Pancreas (tissue), 10 donors: ENCODE data around the gene SLC12A9. TPM values are rescaled to one million over a fixed set of nuclear protein-coding genes. Genes with fewer than 3 reads are reported as not detected.

Experiments
- ATAC-seq, 4 donors: fragments of 200-7000 bp; cut with Tn5 transposase; one replicate each; pipeline versions ENCODE4 v1.8.0 to v1.9.1; 2020; ENCODE audit warnings: mild to moderate bottlenecking in 4 of 4, moderate library complexity in 4 of 4
- DNase-seq, 6 donors: peaks; one replicate each; pipeline ENCODE4 v3.0.0-alpha.2; 2020
- FAIRE-seq: peaks from 2 replicates; lab custom pipeline; 2012; peaks lifted over from hg19 to GRCh38; lab: Jason Lieb, UNC
- H3K27ac ChIP-seq, 4 donors: fragments of 200-600 bp; sonication (generic); 1 replicate in 3 of 4; 2 replicates in 1 of 4; pipeline versions ENCODE4 v1.5.0 to v1.8.0; 2020
- H3K27me3 ChIP-seq, 4 donors: fragments of 200-600 bp; one replicate each; pipeline ENCODE4 v1.8.0; 2021
- H3K36me3 ChIP-seq, 3 donors: fragments of 200-600 bp; sonication (generic) in 1 of 3; one replicate each; pipeline versions ENCODE4 v1.5.0 to v1.8.0; 2020 to 2021
- H3K4me1 ChIP-seq, 3 donors: fragments of 200-600 bp; one replicate each; pipeline ENCODE4 v1.8.0; 2021
- H3K4me3 ChIP-seq, 4 donors: fragments of 200-600 bp; sonication (generic) in 2 of 4; one replicate each; pipeline versions ENCODE4 v1.5.0 to v1.8.0; 2020 to 2021
- H3K9me3 ChIP-seq, 4 donors: fragments of 200-600 bp; one replicate each; pipeline ENCODE4 v1.8.0; 2021
- CTCF ChIP-seq, 4 donors: fragments of 200-600 bp; sonication (generic) in 3 of 4; IDR thresholded peaks; one replicate each; pipeline versions ENCODE4 v1.5.0 to v1.8.0; 2021; ENCODE audit warnings: antibody characterized with exemption in 4 of 4
- WGBS, 2 donors: extraction: QIAGEN DNeasy Blood & Tissue Kit; methylation state at CpG; one replicate each; pipeline ENCODE4 v1.1.7; 2013; 5-methylcytosine and 5-hydroxymethylcytosine counted together
- intact Hi-C, 3 donors: fragments of 100-400 bp; cut with DNase I; formaldehyde crosslinking; loops; one replicate each; pipeline versions ENCODE4 v1.11.1 to v1.14.2; 2022
- polyA plus RNA-seq, 2 donors: library from polyadenylated mRNA; stranded (reverse); fragments of 200-250 nt; gene quantifications; one replicate each; pipeline ENCODE4 v1.2.3, GENCODE V29; 2013
- total RNA-seq, 6 donors: library from RNA; stranded (reverse); fragmentation: NEBNext Ultra II Directional in 4 of 6; extraction: Animal tissue kit (Norgen Biotek cat#: 25700) in 4 of 6; gene quantifications; one replicate each; pipeline versions ENCODE4 v1.2.1 to v1.2.4, GENCODE V29; 2021 to 2023
- donor health status: healthy with polysubstance abuse.
- donor health status: DM: no; HTN: no; CAD: no; lungs with moderate emphysema.
- donor health status: DM: no; HTN: no; CAD: no.
- donor health status: control.
- donor health status: control.
- donor health status: Bipolar disorder and iron deficiency.
- donor health status: DM: yes; HTN: yes; CAD: no.
- donor health status: DM: no; HTN: no; CAD: no.
- donor health status: DM: no; HTN: no; CAD: no.
- donor health status: DM: yes; HTN: yes; CAD: no.

The SLC12A9 gene
- total and polyA plus RNA-seq, 8 donors, result 11.9 to 34.6 (median 15.3) TPM

- FAIRE-seq (no peak), DNase-seq (peak in 2 of 6 donors; percentile 31 to 60), ATAC-seq (peak in 1 of 4 donors; percentile 23)
- Histone ChIP-seq H3K36me3 (no peaks in the 10 kb centered on the region), H3K4me3 (no peak overlapping the region), H3K27me3 (no peaks in the 10 kb centered on the region), H3K27ac (no peak overlapping the region), H3K9me3 (no peaks in the 10 kb centered on the region), H3K4me1 (peaks cover 0 to 19% (median 9%) of the 10 kb centered on the region in 3 donors)
- intact Hi-C loops, result no loop called here
- TF ChIP-seq CTCF (IDR thresholded peaks at IDR 0.05), result no peak
- WGBS, 2 donors, result 45 to 46% methylated on average over 10 of the region's 10 CpGs
These were observed 11.0 kb downstream of the SLC12A9 start for GRCh38 chr7:100863406-100863950.

GRCh38 chr7:100864263-100864845 lies 11.8 kb downstream of the SLC12A9 start:
- H3K27ac ChIP-seq, result no peak overlapping the region
- FAIRE-seq, result no peak
- peak in 1 of 6 donors; percentile 26 for DNase-seq
- 87 to 90% methylated on average over 12 of the region's 12 CpGs for WGBS, 2 donors
- no peaks in the 10 kb centered on the region for H3K27me3 ChIP-seq
- no peak for TF ChIP-seq CTCF (IDR thresholded peaks at IDR 0.05)
- intact Hi-C loops, result no loop called here
- no peaks in the 10 kb centered on the region for H3K9me3 ChIP-seq
- no peak for ATAC-seq
- H3K4me1 ChIP-seq, result peaks cover 0 to 24% (median 9%) of the 10 kb centered on the region in 3 donors
- no peak overlapping the region for H3K4me3 ChIP-seq
- H3K36me3 ChIP-seq, result no peaks in the 10 kb centered on the region

- Histone ChIP-seq H3K36me3 (no peaks in the 10 kb centered on the region), H3K4me1 (peaks cover 0 to 24% (median 9%) of the 10 kb centered on the region in 3 donors), H3K4me3 (no peak overlapping the region), H3K27ac (peak overlapping the region in 2 of 4 donors; percentile 88 to 89), H3K27me3 (no peaks in the 10 kb centered on the region), H3K9me3 (no peaks in the 10 kb centered on the region)
- DNase-seq (peak in 1 of 6 donors; percentile 16), FAIRE-seq (no peak), ATAC-seq (no peak)
- intact Hi-C loops, result no loop called here
- no peak for TF ChIP-seq CTCF (IDR thresholded peaks at IDR 0.05)
- 88 to 90% methylated on average over 17 of the region's 17 CpGs for WGBS, 2 donors
These were observed 12.9 kb downstream of the SLC12A9 start for GRCh38 chr7:100865372-100865911.

GRCh38 chr7:100865938-100866728 lies 13.6 kb downstream of the SLC12A9 start:
- intact Hi-C loops, result no loop called here

More at GRCh38 chr7:100865938-100866728, 13.6 kb downstream of the SLC12A9 start:
- peak overlapping the region; percentile 87 to 93 (median 88) for H3K27ac ChIP-seq
- H3K27me3 ChIP-seq, result no peaks in the 10 kb centered on the region
- FAIRE-seq (no peak), ATAC-seq (peak; percentile 8 to 43 (median 20)), DNase-seq (peak; percentile 59 to 94 (median 82))
- no peak for TF ChIP-seq CTCF (IDR thresholded peaks at IDR 0.05)
- no peaks in the 10 kb centered on the region for H3K9me3 ChIP-seq
- peaks cover 0 to 24% (median 9%) of the 10 kb centered on the region in 3 donors for H3K4me1 ChIP-seq
- peak overlapping the region in 2 of 4 donors; percentile 86 to 100 for H3K4me3 ChIP-seq
- peaks cover 0 to 7% (median 6%) of the 10 kb centered on the region in 3 donors for H3K36me3 ChIP-seq
- 62 to 63% methylated on average over 31 to 46 of the region's 46 CpGs for WGBS, 2 donors
